ENCODE data around the gene CCDC188.

CCDC188 gene

GRCh38 chr22:20187777-20188566, 37.1 kb upstream of the CCDC188 start (continued):
- TF ChIP-seq HIC1 (tag by site-specific recombination; IDR thresholded peaks at IDR 0.05) (no peak), ZNF239 (tag by site-specific recombination; IDR thresholded peaks at IDR 0.05) (no peak), ZNF311 (tag by site-specific recombination; IDR thresholded peaks at IDR 0.05; ENCODE audit: borderline replicate concordance) (no peak)

GRCh38 chr22:20186871-20187546, 36.2 kb upstream of the CCDC188 start:
- POLR2A ChIA-PET, result no interaction called here
- H3K9me3 ChIP-seq (ENCODE audit: control insufficient read depth, insufficient read depth, low read depth, low read length), result no peaks in the 10 kb centered on the region
- no peak overlapping the region for H3K4me3 ChIP-seq (ENCODE audit: low read depth, low read length)
- CTCF ChIA-PET, result interaction anchor here (0.7 to 2.6 kb wide), 9 partner anchors 9 to 97 kb away, joined by 3 to 25 read pairs (median 3); no protein-coding TSS in a partner anchor
- peak; percentile 73; the same call in 1 of the 2 replicates for TF ChIP-seq EGR2 (tag by site-specific recombination; IDR thresholded peaks at IDR 0.05; ENCODE audit: low read depth)
- peak; percentile 68 for TF ChIP-seq ZFHX2 (tag by site-specific recombination; conservative IDR thresholded peaks at IDR 0.05)
- TF ChIP-seq ZNF658 (tag by site-specific recombination; IDR thresholded peaks at IDR 0.05), result no peak
- H3K27ac ChIP-seq (ENCODE audit: extremely low read depth, low read depth, low read length), result no peak overlapping the region
- H3K4me1 ChIP-seq (ENCODE audit: control insufficient read depth, insufficient read depth, low read length), result no peaks in the 10 kb centered on the region
- no peaks in the 10 kb centered on the region for H3K36me3 ChIP-seq (ENCODE audit: control insufficient read depth in 2 of 2, insufficient read depth in 1 of 2, low read length in 2 of 2)

- no peaks in the 10 kb centered on the region for H3K4me1 ChIP-seq (ENCODE audit: control insufficient read depth, insufficient read depth, low read length)
- CTCF ChIA-PET, result interaction anchor here (0.6 to 2.6 kb wide), 10 partner anchors 8 to 98 kb away, joined by 3 to 25 read pairs (median 3); no protein-coding TSS in a partner anchor
These were observed 35.5 kb upstream of the CCDC188 start for GRCh38 chr22:20186183-20186870.

More at GRCh38 chr22:20186183-20186870, 35.5 kb upstream of the CCDC188 start:
- TF ChIP-seq CTCF (tag by site-specific recombination; IDR thresholded peaks at IDR 0.05), result peak; percentile 40; the same call in 1 of the 2 replicates
- TF ChIP-seq ZIC2 (tag by site-specific recombination; IDR thresholded peaks at IDR 0.05), result peak; percentile 94
- peak; percentile 53; the same call in 1 of the 2 replicates for TF ChIP-seq MYNN (tag by site-specific recombination; IDR thresholded peaks at IDR 0.05; ENCODE audit: borderline replicate concordance)
- no peak for TF ChIP-seq ZBTB11 (tag by site-specific recombination; conservative IDR thresholded peaks at IDR 0.05; ENCODE audit: low read depth)
- TF ChIP-seq ZFHX2 (tag by site-specific recombination; conservative IDR thresholded peaks at IDR 0.05), result no peak
- no peak for TF ChIP-seq SP7 (tag by site-specific recombination; IDR thresholded peaks at IDR 0.05)
- TF ChIP-seq ZNF571 (tag by site-specific recombination; IDR thresholded peaks at IDR 0.05), result no peak
- no peak for TF ChIP-seq ZNF544 (tag by site-specific recombination; IDR thresholded peaks at IDR 0.05)
- TF ChIP-seq ZNF133 (tag by site-specific recombination; IDR thresholded peaks at IDR 0.05), result no peak
- no peak for TF ChIP-seq SP2 (tag by site-specific recombination; IDR thresholded peaks at IDR 0.05)
- peak; percentile 92 for TF ChIP-seq GLIS1 (tag by site-specific recombination; IDR thresholded peaks at IDR 0.05)
- TF ChIP-seq OSR2 (tag by site-specific recombination; IDR thresholded peaks at IDR 0.05), result no peak
- no peak for TF ChIP-seq ZNF132 (tag by site-specific recombination; IDR thresholded peaks at IDR 0.05; ENCODE audit: borderline replicate concordance)
- TF ChIP-seq GFI1B (tag by site-specific recombination; IDR thresholded peaks at IDR 0.05), result no peak
- 0 out of 2 replicates have a peak, but pooled peaks have one; percentile 40 for TF ChIP-seq GLIS2 (tag by site-specific recombination; IDR thresholded peaks at IDR 0.05)
- no peak for TF ChIP-seq ZNF624 (tag by site-specific recombination; IDR thresholded peaks at IDR 0.05)
- no peak for TF ChIP-seq ZNF792 (tag by site-specific recombination; IDR thresholded peaks at IDR 0.05)
- peak; percentile 91 for TF ChIP-seq ZNF239 (tag by site-specific recombination; IDR thresholded peaks at IDR 0.05)
- POLR2A ChIA-PET, result no interaction called here
- no peak overlapping the region for H3K4me3 ChIP-seq (ENCODE audit: low read depth, low read length)
- H3K27ac ChIP-seq (ENCODE audit: extremely low read depth, low read depth, low read length), result no peak overlapping the region
- H3K9me3 ChIP-seq (ENCODE audit: control insufficient read depth, insufficient read depth, low read depth, low read length), result no peaks in the 10 kb centered on the region
- H3K36me3 ChIP-seq (ENCODE audit: control insufficient read depth in 2 of 2, insufficient read depth in 1 of 2, low read length in 2 of 2), result no peaks in the 10 kb centered on the region
